Cardiac muscle cell (in vitro differentiated cells and primary cell): Measurements from ENCODE around the gene LYVE1. TPM values are rescaled to one million over a fixed set of nuclear protein-coding genes. Genes with fewer than 3 reads are reported as not detected.

ENCODE experiments used
- DNase-seq, 2 donors: peaks; one replicate each; pipeline versions ENCODE4 v3.0.0 to v3.0.0-alpha.2; 2010 to 2017; ENCODE audit warnings: low read depth in 1 of 2, low spot score in 1 of 2
- H3K27ac ChIP-seq: fragments of 200-600 bp; sonication (generic); 2 replicates; pipeline ENCODE4 v1.5.1; 2016
- H3K27me3 ChIP-seq: fragments of 200-600 bp; sonication (generic); 2 replicates; pipeline ENCODE4 v1.6.0; 2016; ENCODE audit warnings: control low read depth
- H3K36me3 ChIP-seq: fragments of 200-600 bp; sonication (generic); 2 replicates; pipeline ENCODE4 v1.5.1; 2016; ENCODE audit warnings: control low read depth
- H3K4me1 ChIP-seq: fragments of 200-600 bp; sonication (generic); 2 replicates; pipeline ENCODE4 v1.8.1; 2017; ENCODE audit warnings: low read depth, mild to moderate bottlenecking, mixed run types
- H3K4me3 ChIP-seq: fragments of 200-600 bp; sonication (generic); 2 replicates; pipeline ENCODE4 v1.5.1; 2016; ENCODE audit warnings: mild to moderate bottlenecking
- H3K9me3 ChIP-seq: fragments of 200-600 bp; sonication (generic); 2 replicates; pipeline ENCODE4 v1.5.1; 2017; ENCODE audit warnings: low read depth, mild to moderate bottlenecking, control low read depth
- polyA plus RNA-seq: library from polyadenylated mRNA; unstranded; fragments of >200 nt; fragmentation: Nextera tagmentation; extraction: Ambion mirVana; gene quantifications from 2 replicates; pipeline ENCODE4 v1.2.1, GENCODE V29; 2016
- total RNA-seq: library from RNA; depleted of rRNA; stranded (reverse); fragments of >200 nt; gene quantifications from 2 replicates; pipeline ENCODE4 v1.2.3, GENCODE V29; 2016
- TF ChIP-seq, protein P1 (sequence below): IDR thresholded peaks from 2 replicates; pipeline ENCODE4 v1.5.1; 2012; ENCODE audit warnings: low read depth, mild to moderate bottlenecking, low read length

Gene LYVE1
- total and polyA plus RNA-seq, 2 experiments from 2014 or later: not detected

DNA sequence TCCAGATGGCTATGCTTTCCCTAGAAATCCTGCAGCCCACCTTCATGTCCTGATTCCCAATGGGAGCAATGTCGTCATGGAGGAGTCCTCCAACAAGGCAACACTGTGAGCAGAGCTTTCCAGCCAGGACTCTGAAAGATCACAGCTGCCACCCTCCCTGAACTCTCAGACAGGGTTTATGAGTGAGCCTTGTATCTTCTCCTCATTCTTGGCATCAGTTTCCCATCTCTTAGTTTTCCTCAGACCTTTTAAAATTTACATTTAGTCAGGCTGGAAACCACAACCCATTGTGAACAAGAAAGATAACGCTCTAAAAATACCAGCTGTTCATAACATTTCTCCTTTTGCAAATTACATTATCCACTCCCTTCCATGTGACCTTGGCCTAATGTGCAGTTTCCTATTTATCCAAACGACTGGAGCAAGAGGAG, 15.6 kb upstream of the LYVE1 start:
- Histone ChIP-seq H3K9me3 (no peaks in the 10 kb centered on the region), H3K4me3 (no peak overlapping the region), H3K36me3 (no peaks in the 10 kb centered on the region), H3K27me3 (no peaks in the 10 kb centered on the region), H3K27ac (no peak overlapping the region), H3K4me1 (no peaks in the 10 kb centered on the region)
- peak in 1 of 2 donors; percentile 92 for DNase-seq
- TF ChIP-seq, protein P1, sequence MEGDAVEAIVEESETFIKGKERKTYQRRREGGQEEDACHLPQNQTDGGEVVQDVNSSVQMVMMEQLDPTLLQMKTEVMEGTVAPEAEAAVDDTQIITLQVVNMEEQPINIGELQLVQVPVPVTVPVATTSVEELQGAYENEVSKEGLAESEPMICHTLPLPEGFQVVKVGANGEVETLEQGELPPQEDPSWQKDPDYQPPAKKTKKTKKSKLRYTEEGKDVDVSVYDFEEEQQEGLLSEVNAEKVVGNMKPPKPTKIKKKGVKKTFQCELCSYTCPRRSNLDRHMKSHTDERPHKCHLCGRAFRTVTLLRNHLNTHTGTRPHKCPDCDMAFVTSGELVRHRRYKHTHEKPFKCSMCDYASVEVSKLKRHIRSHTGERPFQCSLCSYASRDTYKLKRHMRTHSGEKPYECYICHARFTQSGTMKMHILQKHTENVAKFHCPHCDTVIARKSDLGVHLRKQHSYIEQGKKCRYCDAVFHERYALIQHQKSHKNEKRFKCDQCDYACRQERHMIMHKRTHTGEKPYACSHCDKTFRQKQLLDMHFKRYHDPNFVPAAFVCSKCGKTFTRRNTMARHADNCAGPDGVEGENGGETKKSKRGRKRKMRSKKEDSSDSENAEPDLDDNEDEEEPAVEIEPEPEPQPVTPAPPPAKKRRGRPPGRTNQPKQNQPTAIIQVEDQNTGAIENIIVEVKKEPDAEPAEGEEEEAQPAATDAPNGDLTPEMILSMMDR: no peak

DNA sequence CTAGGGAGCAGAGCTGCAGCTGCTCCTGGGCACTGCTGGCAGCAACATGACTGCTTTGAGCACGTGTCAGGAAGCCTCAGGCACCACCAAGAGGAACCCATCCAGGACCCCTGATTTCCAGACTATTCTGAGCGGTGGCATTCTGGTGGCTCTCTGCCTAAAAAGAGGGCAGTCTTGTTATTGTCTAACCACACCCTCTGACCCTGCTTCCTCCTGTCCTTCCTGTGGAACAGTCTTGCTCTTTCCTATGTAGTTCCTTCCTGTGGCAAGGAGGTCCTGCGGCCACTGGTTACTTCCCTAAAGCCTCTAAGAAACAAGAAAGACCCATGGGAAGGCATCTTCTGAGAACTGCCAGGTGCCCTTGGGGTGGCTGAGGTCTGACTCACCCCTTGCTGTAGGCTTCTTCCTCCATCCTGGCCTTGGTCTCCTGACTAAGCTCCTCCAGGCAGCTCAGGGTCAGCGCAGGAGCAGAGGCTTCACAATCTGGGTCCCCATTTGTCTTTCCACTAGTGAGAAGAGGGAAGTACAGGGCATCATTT, 13.1 kb upstream of the LYVE1 start:
- DNase-seq: peak in 1 of 2 donors; percentile 13
- TF ChIP-seq, protein P1: no peak
- no peak overlapping the region for H3K27ac ChIP-seq

DNA sequence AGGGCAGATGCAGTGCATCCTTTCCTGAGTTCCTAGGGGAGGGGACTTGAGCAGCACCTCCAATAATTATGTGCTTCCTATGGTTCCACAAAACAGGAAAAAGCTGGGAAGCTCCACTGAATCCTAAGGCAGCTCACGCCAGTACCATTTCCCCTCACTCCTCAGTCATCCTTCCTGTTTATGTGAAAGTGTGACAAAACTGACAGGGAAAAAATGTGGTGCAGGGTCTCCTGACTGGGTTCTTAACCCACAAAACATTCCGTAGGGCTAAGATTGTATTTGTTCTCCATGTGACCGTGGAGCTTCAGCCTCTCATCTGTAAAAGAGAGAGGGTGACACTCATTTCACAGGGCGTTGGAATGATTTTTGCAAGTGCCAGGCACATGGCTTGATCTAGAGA, 12.2 kb upstream of the LYVE1 start:
- H3K4me3 ChIP-seq: no peak overlapping the region
- no peaks in the 10 kb centered on the region for H3K36me3 ChIP-seq
- H3K27me3 ChIP-seq: no peaks in the 10 kb centered on the region
- H3K4me1 ChIP-seq: no peaks in the 10 kb centered on the region
- DNase-seq: no peak
- no peak overlapping the region for H3K27ac ChIP-seq
- no peaks in the 10 kb centered on the region for H3K9me3 ChIP-seq
- TF ChIP-seq, protein P1: no peak

More for the DNA sequence above, 13.1 kb upstream of the LYVE1 start:
- H3K27me3 ChIP-seq: no peaks in the 10 kb centered on the region
- no peak overlapping the region for H3K4me3 ChIP-seq
- no peaks in the 10 kb centered on the region for H3K36me3 ChIP-seq
- H3K9me3 ChIP-seq: no peaks in the 10 kb centered on the region
- H3K4me1 ChIP-seq: no peaks in the 10 kb centered on the region

DNA sequence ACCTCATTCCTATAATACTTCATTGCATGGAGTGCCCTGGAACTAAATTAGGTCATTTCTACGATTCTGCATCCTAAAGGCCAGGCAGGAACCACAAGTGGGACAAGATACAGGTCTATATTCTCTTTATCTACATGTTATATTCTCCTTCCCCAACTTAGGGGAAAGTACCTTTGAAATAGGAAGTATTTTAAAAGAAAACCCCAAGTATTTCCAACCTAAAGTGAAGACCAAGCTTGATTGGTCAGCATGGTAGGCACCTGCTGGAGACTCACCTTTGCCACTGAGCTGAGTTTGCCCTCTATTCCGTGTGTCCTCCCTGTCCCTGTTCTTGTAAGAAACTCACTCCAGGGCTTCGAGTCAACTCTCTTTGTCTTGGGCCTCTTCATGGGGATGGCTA, 11.2 kb upstream of the LYVE1 start:
- DNase-seq: no peak
- H3K9me3 ChIP-seq: no peaks in the 10 kb centered on the region
- H3K36me3 ChIP-seq: no peaks in the 10 kb centered on the region
- TF ChIP-seq, protein P1: no peak
- no peak overlapping the region for H3K4me3 ChIP-seq
- no peaks in the 10 kb centered on the region for H3K4me1 ChIP-seq
- no peaks in the 10 kb centered on the region for H3K27me3 ChIP-seq
- no peak overlapping the region for H3K27ac ChIP-seq

DNA sequence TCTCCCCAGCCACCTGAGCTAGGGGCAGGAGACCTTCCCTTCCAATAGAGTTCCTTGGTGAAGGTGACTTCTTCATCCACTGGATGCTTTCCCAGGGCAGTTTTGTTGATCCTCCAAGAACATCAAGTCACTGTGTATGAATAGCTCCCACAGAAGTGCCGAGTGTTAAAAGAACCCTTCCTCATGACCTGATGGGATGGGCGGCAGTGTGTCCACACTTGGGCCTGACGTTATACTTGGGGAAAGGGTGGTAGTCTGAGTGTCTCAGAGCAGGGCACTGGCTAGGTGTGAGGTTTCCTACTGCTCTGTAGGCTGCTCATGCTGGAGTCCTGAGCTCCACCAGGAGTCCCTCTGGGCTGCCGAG, 7.6 kb upstream of the LYVE1 start:
- no peak overlapping the region for H3K27ac ChIP-seq
- peaks cover 11% of the 10 kb centered on the region for H3K4me1 ChIP-seq
- no peak for DNase-seq
- no peaks in the 10 kb centered on the region for H3K36me3 ChIP-seq
- no peak overlapping the region for H3K4me3 ChIP-seq
- TF ChIP-seq, protein P1: no peak
- no peaks in the 10 kb centered on the region for H3K9me3 ChIP-seq
- H3K27me3 ChIP-seq: no peaks in the 10 kb centered on the region
